Progenitor cell of endocrine pancreas (in vitro differentiated cells): ENCODE data around the gene THRSP. TPM values are rescaled to one million over a fixed set of nuclear protein-coding genes. Genes with fewer than 3 reads are reported as not detected.

ENCODE experiments used
- DNase-seq: peaks from one replicate; pipeline ENCODE4 v3.0.0; 2021; ENCODE audit warnings: low spot score; ENCODE audit not compliant: unreplicated experiment
- H3K27ac Mint-ChIP-seq: 2 replicates; pipeline ENCODE4 v1.8.0; 2021; ENCODE audit warnings: mild to moderate bottlenecking, moderate library complexity, mixed read lengths
- H3K27me3 Mint-ChIP-seq: 2 replicates; pipeline ENCODE4 v1.8.0; 2021; ENCODE audit warnings: mixed read lengths
- H3K36me3 Mint-ChIP-seq: 2 replicates; pipeline ENCODE4 v1.8.0; 2022; ENCODE audit warnings: mixed read lengths; ENCODE audit not compliant: insufficient read depth
- H3K4me1 Mint-ChIP-seq: 2 replicates; pipeline ENCODE4 v1.8.0; 2021; ENCODE audit warnings: low read depth, mixed read lengths
- H3K4me3 Mint-ChIP-seq: 2 replicates; pipeline ENCODE4 v1.8.0; 2021; ENCODE audit warnings: low read depth, mild to moderate bottlenecking, moderate library complexity, mixed read lengths
- H3K9me3 Mint-ChIP-seq: 2 replicates; pipeline ENCODE4 v1.8.0; 2021; ENCODE audit warnings: low read depth, mixed read lengths
- CTCF ChIP-seq: fragments of 200-600 bp; sonication (generic); IDR thresholded peaks from one replicate; pipeline ENCODE4 v1.5.0; 2021; ENCODE audit warnings: antibody characterized with exemption, mild to moderate bottlenecking; ENCODE audit not compliant: unreplicated experiment
- total RNA-seq: library from RNA; stranded (reverse); gene quantifications from 2 replicates; pipeline ENCODE4 v1.2.1, GENCODE V29; 2021

The THRSP gene
- total RNA-seq, 1 donor from 2014 or later: not detected

GRCh38 chr11:78061088-78061920 lies 2.4 kb upstream of the THRSP start:
- no peak overlapping the region for H3K27ac Mint-ChIP-seq
- H3K27me3 Mint-ChIP-seq: no peaks in the 10 kb centered on the region
- H3K36me3 Mint-ChIP-seq: no peaks in the 10 kb centered on the region
- no peak for TF ChIP-seq CTCF
- no peak overlapping the region for H3K4me3 Mint-ChIP-seq
- H3K4me1 Mint-ChIP-seq: no peaks in the 10 kb centered on the region
- H3K9me3 Mint-ChIP-seq: no peaks in the 10 kb centered on the region
- DNase-seq: no peak

- Mint-ChIP-seq H3K9me3 (no peaks in the 10 kb centered on the region), H3K4me3 (no peak overlapping the region), H3K36me3 (no peaks in the 10 kb centered on the region), H3K4me1 (no peaks in the 10 kb centered on the region), H3K27me3 (no peaks in the 10 kb centered on the region), H3K27ac (no peak overlapping the region)
- no peak for TF ChIP-seq CTCF
- no peak for DNase-seq
Observed at GRCh38 chr11:78061921-78062311, 1.7 kb upstream of the THRSP start.

GRCh38 chr11:78062671-78063070 lies 990 bp upstream of the THRSP start:
- no peaks in the 10 kb centered on the region for H3K27me3 Mint-ChIP-seq
- no peak overlapping the region for H3K27ac Mint-ChIP-seq
- H3K4me1 Mint-ChIP-seq: no peaks in the 10 kb centered on the region
- H3K9me3 Mint-ChIP-seq: no peaks in the 10 kb centered on the region
- TF ChIP-seq CTCF: no peak
- no peak for DNase-seq
- peaks cover 4% of the 10 kb centered on the region for H3K36me3 Mint-ChIP-seq
- H3K4me3 Mint-ChIP-seq: no peak overlapping the region

GRCh38 chr11:78065203-78065602 lies 1.5 kb downstream of the THRSP start:
- no peak for TF ChIP-seq CTCF
- Mint-ChIP-seq H3K4me1 (no peaks in the 10 kb centered on the region), H3K36me3 (peaks cover 13% of the 10 kb centered on the region), H3K4me3 (no peak overlapping the region), H3K27ac (no peak overlapping the region), H3K27me3 (no peaks in the 10 kb centered on the region), H3K9me3 (no peaks in the 10 kb centered on the region)
- no peak for DNase-seq

GRCh38 chr11:78066471-78066870 lies 2.8 kb downstream of the THRSP start:
- no peak for TF ChIP-seq CTCF
- Mint-ChIP-seq H3K9me3 (no peaks in the 10 kb centered on the region), H3K4me3 (no peak overlapping the region), H3K4me1 (no peaks in the 10 kb centered on the region), H3K27me3 (no peaks in the 10 kb centered on the region), H3K27ac (peak overlapping the region; percentile 59), H3K36me3 (peaks cover 15% of the 10 kb centered on the region)
- no peak for DNase-seq
